ENCODE measurements around the gene MISFA.
A peak's percentile ranks its signal among the peaks of the same experiment; 100 is the strongest.
"Not testable (repeated sequence)": the region's sequence is repeated elsewhere in the genome, so short reads cannot be mapped to it uniquely, and the experiment has no call there.

The MISFA gene

DNA sequence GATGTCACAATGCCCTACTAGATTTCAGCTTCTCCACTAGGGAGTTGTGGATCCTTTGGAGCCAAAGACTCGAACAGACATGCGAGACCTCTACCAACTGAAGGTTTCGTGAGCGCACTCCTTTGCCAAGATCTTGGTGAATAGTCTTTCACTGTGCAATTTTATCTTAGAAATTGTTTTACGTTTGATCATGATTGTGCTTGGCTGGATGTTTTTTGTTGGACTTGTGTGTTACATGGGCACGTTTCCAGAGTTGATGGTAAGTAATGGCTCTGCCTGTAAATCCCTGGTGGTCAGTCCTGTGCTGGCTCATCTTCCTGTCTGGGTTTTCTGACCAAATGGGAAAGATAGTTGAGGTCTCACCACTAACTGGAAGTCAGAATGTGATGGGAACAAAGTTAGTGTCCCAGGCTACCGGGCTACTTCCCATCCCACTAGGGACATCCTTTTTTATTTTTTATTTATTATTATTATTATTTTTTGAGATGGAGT lies at the start of gene MISFA:
Gene MISFA, plus strand, starts transcription at position 51 of the 492 bp plus-strand sequence. Its CDS starts 140 bp downstream, at position 191.
- no peak for DNase-seq

DNA sequence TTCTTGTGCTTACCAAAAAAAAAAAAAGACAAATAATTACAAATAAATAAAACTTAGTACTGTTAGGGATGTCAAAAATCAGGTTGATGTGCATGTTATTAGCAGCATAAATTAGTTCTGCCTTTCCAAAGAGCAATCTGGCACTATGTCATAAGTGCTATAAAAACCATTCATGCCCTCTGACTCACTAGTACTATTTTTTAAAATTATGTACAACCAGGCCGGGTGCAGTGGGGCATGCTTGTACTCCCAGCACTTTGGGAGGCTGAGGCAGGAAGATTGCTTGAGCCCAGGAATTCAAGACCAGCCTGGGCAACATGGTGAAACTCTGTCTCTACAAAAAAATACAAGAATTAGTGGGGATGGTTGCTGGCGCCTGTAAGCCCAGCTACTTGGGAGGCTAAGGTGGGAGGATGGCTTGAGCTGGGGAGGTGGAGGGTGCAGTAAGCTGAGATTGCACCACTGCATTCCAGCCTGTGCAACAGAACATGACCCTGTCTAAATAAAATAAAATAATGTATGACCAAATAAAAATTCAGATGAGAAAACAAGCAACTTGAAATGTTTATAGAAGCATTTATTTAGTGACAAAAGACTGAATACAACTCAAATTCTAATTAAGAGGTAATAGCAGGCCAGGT lies 36.4 kb upstream of the MISFA start:
- no peak for DNase-seq

DNA sequence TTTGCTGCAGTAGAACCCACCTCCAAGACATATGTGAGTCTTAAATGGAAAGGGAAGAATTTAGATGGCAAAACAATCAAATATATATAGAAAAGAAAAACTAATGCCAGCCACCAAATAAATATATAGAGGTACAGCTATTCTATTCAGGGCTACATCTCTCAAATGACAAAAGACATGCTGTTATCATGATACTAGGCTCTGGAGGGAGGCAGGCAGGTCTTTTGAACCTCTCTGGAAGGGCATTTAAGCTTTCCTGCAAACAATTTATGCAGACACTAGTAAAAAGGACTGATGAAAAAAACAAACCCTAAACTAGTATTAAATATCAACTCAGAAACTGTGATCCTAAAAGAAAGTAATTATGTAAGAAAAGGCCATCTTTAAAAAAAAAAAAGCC lies 35.4 kb upstream of the MISFA start:
- no peak for DNase-seq

DNA sequence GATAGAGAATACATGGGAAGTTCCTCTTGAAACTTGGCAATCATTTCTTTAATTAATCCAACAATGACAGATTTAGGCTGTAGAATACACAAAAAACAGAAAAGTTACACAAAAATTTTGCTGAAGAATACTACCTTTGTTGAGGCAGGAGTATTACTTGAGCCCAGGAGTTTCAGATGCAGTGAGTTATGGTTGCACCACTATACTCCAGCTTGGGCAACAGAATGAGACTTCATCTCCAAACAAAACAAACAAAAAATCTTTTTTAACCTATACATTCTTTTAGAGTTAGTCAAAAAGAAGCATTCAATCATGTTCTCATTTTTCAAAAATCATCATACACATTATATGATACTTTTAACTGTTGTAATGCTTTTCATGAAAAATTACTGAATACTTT lies 33.2 kb upstream of the MISFA start:
- no peak for DNase-seq

DNA sequence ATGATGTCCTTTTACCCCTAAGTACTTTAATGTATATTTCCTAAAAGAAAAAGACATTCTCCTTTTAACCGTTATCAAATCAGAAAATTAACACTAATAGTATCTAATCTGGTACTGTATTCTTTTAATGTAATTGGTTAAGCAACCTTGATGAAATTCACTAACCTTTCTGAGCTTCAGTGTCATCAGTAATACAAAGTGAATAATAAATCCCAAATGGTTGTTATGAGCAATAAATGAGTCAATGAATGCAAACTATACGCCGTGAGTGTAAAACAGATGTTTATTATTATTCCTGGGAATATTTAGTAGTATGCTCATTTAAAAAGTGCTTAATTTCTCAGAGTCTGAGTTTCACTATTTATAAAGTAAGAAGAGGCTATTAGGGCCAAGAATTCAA lies 32.5 kb upstream of the MISFA start:
- DNase-seq = no peak

DNA sequence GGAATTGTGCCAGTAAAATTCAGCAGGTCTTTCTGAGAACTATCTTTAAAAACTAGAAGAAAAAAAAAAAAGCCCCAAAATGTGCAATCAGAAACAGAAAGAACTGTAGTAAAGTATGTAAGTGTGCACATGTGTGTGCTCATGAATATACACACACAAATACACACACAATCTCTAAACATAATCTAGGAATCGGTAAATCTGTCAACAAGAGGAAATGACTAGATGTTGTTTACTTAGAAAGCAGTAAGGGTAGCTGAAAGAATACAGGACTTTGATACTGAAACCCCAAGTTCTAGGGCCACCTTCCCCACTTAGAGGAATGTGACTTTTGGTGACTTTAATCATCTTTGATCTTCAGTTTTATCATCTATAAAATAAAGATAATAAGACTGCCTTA lies 24.2 kb upstream of the MISFA start:
- DNase-seq = no peak

DNA sequence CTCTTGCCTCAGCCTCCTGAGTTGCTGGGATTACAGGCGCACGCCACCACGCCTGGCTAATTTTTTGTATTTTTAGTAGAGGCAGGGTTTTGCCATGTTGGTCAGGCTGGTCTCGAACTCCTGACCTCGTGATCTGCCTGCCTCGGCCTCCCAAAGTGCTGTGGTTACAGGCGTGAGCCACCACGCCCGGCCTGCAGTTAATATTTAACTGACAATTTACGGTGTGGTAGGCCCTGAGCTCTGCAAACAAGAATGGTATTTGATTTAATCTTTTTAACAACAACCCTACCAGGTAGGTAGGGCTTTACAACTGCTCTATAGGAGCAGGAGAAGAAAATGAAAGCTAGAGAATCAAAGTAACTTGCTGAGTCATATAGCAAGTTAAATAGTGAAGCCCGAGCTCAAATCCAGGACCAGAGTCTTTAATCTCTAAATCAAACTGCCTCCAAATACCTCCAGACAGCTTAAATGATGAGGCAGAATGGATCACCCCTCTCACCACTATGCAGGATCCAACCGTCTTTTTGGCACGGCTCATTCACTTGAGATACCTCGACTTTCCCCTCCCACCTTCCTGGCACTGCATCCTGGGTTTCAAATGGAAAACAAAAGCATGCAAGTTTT lies 20.5 kb upstream of the MISFA start:
- DNase-seq = no peak

DNA sequence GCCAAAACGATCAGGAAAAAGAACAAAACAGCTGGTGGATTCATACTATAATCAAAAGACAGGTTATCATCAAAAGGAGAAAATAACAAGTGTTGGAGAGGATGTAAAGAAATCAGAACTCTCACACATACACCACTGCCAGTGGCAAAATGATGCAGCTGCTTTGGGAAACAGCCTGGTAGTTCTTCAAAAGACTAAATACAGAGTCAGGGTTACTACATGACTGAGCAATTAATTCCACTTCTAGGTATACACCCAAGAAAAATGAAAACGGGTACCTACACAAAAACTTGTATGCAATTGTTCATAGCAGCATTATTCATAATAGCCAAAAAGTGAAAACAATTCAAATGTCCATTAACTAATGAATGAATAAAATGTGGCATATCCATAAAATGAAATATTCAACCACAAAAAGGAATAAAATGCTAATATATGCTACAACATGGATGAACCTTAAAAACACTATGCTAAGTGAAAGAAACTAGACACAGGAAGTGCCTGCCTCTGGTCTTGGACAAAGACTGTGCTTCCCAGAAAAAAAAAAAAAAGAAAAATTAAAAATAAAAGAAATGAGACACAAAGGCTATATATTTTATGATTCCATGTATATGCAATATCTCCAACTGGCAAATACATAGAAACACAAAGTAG lies 19.3 kb upstream of the MISFA start:
- DNase-seq = no peak

DNA sequence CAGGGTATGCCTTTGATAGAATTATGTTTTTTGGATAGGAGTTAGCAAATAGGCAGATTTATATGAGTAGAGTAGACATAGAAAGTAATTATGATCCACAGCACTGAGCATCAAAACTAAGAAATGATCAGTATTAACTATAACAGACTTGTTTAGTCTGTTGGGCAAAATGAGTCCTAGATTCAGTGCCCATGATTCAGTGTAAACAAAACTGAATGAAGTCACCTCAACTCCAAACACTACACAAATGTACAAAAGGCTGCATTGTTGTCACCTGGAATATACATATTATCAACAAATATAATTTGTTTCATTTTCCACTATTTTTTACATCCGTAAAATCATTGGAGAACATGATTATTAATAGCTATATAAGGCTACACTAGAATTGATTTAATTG lies 17.8 kb upstream of the MISFA start:
- DNase-seq = no peak

DNA sequence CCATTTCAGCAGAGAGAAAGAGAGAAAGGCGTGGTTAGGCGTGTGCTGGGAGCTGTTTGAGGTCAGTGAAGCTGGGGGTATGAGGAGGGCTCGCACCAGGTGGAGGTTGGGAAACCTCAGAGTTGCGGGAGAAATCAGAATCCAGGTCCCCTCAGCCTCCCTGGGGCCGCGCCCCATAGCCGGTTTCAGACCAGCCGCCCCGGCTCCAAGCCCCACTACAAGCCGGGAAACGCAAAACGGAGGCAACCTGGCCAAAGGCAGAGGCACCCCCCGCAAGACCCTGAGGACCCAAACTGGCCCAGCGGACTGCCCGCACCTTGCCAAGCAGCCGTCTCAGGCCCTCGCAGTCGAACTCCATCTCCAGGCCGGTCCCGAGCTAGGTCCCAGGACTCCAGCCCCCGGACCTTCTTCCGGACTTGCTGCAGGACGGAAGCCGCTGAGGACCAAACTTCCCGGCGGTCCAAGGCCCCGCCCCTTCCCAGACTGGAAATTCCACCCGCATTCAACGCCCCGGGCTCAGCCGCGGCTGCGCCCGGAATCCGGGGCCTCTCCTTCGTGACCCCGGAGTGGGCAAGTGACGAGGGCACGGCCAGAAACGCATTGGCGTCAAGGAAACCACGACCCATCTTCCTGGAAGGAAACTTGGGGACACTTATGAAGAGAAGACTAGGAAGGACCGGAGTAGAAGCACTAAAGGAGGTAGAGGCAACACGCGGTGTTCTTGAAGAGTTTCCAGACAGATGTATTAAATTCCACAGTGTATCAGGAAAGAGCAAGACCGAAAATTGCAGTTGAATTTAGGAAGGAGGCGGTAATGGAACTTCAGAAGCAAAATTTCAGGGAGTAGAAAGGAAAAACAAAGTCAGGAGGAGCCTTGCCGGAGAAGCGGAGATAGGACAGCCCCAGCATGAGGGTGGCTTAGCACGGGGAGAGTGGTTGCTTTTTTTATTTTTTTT lies 11.0 kb upstream of the MISFA start, which contains the start of gene UEVLD:
Gene UEVLD, minus strand, starts transcription at position 438 of the 956 bp plus-strand sequence. Its CDS starts 80 bp downstream, at position 358.
- DNase-seq = peak; percentile 19 to 66

DNA sequence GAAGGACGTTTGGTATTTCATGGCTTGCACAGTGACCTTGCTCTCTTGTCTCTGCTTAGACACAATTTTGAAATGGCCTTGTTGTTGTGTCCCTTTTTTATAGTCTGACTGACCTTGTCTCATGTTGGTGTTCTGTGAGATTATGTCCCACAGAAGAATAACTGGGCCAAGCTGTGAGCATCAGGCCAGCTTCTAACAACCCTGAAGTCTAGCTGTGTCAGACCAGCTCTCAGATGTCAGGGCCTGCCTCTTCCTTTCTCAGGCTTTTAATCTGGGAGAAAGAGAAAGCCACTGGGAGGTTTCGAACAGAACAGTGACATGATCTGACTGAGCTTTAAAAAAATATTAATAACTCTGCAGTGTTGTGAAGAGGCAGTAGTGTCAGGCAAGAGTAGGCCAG lies 9.0 kb upstream of the MISFA start:
- no peak for DNase-seq

DNA sequence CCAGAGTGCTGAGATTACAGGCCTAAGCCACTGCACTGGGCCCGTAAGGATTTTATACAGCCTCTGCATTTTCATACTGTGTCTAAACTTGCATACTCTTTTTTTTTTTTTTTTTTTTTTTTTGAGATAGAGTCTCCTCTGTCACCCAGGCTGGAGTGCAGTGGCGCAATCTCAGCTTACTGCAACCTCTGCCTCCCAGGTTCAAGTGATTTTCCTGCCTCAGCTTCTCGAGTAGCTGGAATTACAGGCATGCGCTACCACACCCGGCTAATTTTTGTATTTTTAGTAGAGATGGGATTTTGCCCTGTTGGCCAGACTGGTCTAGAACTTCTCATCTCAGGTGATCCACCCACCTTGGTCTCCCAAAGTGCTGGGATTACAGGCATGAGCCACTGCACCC lies 5.5 kb upstream of the MISFA start:
- not testable (repeated sequence) for DNase-seq

DNA sequence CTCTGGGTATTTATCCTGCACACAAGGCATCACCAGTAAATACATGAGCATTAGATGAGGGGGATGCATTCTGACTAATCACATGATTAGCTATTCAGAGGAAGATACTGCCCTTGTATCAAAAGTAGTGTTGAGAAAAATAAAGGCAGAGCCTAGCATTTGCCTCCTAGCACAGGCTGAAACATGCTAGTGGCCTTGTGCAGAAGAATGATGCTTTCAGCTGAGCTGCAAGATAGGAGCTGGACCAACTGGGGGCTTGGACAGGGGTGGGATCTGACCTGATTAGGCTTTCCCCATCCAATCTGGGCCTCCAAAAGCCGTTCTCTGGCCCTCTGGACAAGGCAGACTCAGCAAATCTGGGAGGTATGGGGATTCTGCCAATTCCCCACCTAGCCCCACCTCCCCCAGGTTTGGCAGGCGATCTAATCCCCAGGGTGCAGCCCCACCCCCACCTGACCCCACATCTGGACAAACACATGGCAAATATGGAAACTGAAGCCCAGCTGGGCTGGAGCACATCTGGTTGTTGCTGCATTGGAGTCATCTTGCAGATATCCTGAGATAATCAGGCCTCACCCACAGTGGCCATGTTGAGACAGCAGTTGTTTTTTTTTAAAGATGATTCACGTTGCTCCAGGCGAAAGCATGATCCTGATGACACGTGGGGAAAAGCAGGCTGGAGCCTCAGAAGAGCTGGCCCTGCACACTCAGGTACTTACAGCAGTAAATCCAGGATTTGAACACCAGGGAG lies 4.4 kb upstream of the MISFA start:
- no peak for DNase-seq

DNA sequence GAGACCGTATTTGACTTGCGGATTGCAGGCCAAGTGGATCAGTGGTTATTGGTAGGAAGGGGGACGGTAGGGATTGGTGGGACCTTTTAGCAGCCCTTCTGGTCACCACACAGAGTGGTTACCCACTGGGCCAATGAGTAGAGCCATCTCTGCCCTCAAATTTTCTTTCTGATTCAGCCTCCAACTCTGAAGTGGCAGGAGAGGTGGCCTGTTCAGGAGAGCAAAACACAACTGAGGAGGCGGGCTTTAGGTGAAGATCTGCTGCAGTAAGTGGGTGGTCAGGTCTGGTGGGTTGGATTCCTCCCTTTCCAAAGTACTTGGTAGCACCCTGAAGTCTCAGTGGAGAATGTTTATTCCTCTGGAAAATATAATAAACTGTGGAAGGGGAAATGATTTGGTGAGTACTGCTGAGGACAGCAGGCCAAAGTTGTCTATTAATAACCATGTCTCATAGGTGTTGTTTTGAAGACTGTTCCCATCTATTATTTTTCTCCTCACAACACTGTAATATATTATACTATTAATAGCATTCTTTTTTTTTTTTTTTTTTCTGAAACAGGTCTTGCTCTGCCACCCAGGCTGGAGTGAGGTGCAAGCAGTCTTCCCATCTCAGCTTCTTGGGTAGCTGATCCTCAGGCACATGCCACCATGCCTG lies 1.5 kb downstream of the MISFA start:
- no peak for DNase-seq

DNA sequence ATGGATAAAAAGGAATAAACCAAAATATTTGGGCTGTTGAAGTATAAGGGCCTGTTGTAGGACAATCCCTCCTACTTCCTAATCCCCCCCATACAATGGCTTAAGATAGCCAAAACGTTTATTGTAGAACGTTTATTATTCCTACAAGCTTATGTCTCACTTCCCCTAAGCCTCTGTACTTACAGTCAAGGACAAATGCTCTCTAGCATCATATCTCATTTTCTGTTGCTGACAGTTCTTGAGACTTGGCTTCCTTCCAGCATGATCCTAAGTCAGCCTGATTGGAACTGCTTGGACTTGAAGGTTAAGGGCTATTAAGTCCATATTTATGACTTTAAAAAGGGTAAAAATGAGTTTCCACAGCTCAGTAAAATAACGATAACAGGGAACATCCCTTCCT lies 8.8 kb downstream of the MISFA start:
- DNase-seq = no peak

DNA sequence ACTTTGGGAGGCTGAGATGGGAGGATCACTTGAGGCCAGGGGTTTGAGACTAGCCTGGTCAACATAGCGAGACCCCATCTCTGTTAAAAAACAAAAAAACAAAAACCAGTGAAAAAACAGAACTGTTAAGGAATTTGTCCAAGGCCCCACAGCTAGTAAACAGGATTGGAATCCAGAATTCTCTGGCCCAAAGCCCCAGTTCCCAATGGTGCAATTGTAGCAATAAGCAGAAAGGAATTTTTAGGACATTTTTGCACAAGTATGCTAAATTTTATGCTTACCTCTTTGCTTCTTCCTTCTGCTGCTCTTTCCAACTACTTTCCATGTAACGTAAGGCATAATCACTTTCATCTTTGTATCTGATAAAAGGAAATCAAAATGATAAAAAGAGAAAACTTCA lies 11.6 kb downstream of the MISFA start:
- DNase-seq = no peak

DNA sequence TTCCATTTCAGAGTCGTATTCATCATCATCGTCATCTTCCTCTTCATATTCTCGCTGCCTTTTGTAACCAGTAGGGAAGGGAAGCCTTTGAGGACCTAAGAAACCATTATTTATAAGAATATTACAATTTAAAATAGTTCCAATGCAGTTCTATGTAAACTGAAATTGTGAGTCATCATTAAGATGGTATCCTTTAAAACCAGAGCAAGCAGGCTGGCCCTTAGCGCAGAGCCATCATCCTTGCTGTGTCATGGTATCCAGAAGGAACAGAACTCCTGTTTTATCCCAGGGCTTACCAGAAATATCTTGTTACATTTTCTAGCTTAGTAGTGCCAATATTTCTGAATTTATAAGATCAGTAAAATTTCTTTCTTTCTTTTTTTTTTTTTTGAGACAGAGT lies 12.8 kb downstream of the MISFA start:
- DNase-seq = no peak

DNA sequence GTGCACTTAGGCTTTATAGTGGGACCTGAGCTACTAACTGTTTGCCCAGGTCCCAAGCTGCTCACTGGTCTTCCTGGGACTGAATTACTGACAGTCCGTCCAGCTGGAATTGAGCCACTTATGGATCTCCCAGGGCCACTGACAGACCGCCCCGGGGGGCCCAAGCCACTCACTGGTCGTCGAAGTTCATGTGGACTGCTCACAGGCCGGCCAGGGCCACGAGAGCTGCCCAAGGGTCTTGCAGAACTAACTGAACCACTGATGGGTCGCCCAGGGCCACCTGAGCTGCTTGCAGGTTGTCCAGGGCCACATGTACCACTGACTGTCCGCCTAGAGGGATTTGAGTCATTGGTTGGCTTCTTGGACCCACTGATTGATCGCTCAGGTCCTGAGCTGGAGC lies 15.1 kb downstream of the MISFA start:
- no peak for DNase-seq

DNA sequence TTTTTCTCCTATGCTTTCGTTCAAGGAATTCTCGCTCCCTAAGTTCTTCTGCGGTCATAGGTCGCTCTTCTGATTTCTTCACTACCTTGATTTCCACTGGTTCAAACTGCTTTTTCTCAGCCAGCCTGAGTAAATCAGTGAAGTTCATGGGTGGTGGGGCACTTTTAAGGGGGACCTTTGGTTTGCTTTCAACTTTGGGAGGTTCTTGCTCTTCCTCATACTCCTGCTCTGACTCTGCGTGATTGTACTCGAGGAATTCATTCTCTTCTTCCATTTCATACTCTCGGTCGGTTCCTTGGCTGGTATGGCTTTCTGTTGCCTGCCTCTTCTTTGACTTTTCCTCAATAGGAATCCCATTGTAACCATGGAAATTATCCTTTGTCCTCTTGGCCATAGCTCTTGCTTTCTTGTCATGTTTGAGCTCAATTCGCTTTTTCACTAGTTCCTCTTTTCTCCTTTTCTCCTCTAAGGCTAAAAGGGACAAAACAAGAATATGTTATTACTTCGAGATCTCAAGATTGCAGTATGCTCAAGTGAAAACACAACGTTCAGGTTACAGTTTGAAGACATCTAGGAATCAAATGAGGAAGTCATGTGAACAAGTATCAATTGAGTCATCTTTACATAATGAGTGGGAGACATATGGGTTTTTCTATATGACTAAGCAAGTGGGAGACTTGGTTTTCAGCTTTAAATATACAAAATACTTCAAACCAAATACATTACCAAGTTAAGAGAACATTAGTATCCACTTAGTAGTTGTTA lies 16.2 kb downstream of the MISFA start:
- no peak for DNase-seq

DNA sequence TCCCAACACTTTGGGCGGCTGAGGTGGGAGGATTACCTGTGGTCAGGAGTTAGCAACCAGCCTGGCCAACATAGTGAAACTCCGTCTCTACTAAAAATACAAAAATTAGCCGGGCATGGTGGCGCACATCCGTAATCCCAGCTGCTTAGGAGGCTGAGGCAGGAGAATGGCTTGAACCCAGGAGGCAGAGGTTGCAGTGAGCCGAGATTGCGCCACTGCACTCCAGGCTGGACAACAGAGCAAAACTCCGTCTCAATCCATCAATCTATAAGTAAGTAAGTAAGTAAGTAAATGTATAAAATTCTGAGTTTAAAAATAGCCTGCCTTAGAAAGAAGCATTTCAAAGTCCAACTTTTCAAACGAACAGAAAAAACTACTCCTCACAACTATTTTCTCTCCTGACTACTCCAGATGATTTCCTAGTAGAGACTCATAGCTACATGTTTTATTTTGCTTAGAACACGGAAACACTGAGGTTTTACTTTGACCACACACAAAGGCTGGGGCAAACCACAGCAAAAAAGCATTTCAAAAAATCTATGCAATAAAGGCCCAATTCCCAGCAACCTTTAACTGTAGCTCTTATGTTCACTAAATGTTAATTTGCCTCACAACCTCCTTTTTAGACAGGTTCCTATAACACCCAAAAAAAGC lies 18.2 kb downstream of the MISFA start:
- no peak for DNase-seq
